Keratinocyte (primary cell): ENCODE data around the gene ANKRD16.

ENCODE experiments used
- EZH2 ChIP-seq: IDR thresholded peaks from one replicate; pipeline ENCODE4 v1.6.1; 2012; ENCODE audit warnings: inconsistent platforms, mild to moderate bottlenecking, low read length, moderate library complexity
- TF ChIP-seq, protein P1 (sequence below), 3 experiments: IDR thresholded peaks in 1 of 3; conservative IDR thresholded peaks in 1 of 3; optimal IDR thresholded peaks in 1 of 3; 2 replicates in 2 of 3; 3 replicates in 1 of 3; pipeline versions ENCODE3 to v1.5.1; 2011; ENCODE audit warnings: low read length in 3 of 3, mild to moderate bottlenecking in 3 of 3, moderate library complexity in 2 of 3, control low read depth in 1 of 3, inconsistent platforms in 1 of 3; ENCODE audit not compliant: insufficient read depth in 2 of 3; ENCODE audit errors: extremely low read depth in 1 of 3

DNA sequence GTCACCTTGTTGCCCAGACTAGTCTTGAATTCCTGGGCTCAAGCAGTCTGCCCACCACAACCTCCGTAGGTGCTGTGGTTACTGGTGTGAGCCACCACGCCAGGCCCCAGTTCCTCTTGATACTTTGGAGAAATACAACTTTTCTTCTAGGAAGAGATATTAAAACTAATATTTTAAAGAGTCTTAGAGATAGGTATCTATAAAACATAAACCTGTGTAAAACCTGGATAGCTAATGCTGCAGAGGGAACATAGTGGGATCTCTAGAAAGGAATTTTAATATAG, 71.7 kb downstream of the ANKRD16 start:
- TF ChIP-seq, protein P1, sequence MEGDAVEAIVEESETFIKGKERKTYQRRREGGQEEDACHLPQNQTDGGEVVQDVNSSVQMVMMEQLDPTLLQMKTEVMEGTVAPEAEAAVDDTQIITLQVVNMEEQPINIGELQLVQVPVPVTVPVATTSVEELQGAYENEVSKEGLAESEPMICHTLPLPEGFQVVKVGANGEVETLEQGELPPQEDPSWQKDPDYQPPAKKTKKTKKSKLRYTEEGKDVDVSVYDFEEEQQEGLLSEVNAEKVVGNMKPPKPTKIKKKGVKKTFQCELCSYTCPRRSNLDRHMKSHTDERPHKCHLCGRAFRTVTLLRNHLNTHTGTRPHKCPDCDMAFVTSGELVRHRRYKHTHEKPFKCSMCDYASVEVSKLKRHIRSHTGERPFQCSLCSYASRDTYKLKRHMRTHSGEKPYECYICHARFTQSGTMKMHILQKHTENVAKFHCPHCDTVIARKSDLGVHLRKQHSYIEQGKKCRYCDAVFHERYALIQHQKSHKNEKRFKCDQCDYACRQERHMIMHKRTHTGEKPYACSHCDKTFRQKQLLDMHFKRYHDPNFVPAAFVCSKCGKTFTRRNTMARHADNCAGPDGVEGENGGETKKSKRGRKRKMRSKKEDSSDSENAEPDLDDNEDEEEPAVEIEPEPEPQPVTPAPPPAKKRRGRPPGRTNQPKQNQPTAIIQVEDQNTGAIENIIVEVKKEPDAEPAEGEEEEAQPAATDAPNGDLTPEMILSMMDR (optimal IDR thresholded peaks at IDR 0.05 in 1 of 3, IDR thresholded peaks at IDR 0.05 in 1 of 3, conservative IDR thresholded peaks at IDR 0.05 in 1 of 3; ENCODE audit: extremely low read depth in 1 of 3, insufficient read depth in 2 of 3, low read length in 3 of 3): no peak
- TF ChIP-seq EZH2: no peak
